ENCODE measurements around the gene BTBD19.
"Not testable (repeated sequence)": the region's sequence is repeated elsewhere in the genome, so short reads cannot be mapped to it uniquely, and the experiment has no call there.

The BTBD19 gene

GRCh38 chr1:44822131-44822701 lies 13.9 kb downstream of the BTBD19 start:
- ATAC-seq (ENCODE audit: low read depth), result no peak
- no peaks in the 10 kb centered on the region for H3K36me3 ChIP-seq (ENCODE audit: low read depth)
- no peak for DNase-seq (ENCODE audit: low spot score)

GRCh38 chr1:44822981-44823451 lies 14.7 kb downstream of the BTBD19 start:
- no peaks in the 10 kb centered on the region for H3K4me1 ChIP-seq (ENCODE audit: insufficient read depth, poor library complexity, severe bottlenecking)
- H3K27ac ChIP-seq (ENCODE audit: poor library complexity, severe bottlenecking), result no peak overlapping the region
- H3K27me3 ChIP-seq (ENCODE audit: insufficient read depth, poor library complexity, severe bottlenecking), result no peaks in the 10 kb centered on the region
- ATAC-seq (ENCODE audit: low read depth) (no peak), DNase-seq (ENCODE audit: low spot score) (no peak)
- no peaks in the 10 kb centered on the region for H3K9me3 ChIP-seq (ENCODE audit: severe bottlenecking)
- H3K36me3 ChIP-seq (ENCODE audit: low read depth), result no peaks in the 10 kb centered on the region
- TF ChIP-seq CTCF (IDR thresholded peaks at IDR 0.05; ENCODE audit: poor library complexity, severe bottlenecking), result no peak
- no peak overlapping the region for H3K4me3 ChIP-seq (ENCODE audit: severe bottlenecking)

More at GRCh38 chr1:44822131-44822701, 13.9 kb downstream of the BTBD19 start:
- no peak overlapping the region for H3K4me3 ChIP-seq (ENCODE audit: severe bottlenecking)
- TF ChIP-seq CTCF (IDR thresholded peaks at IDR 0.05; ENCODE audit: poor library complexity, severe bottlenecking), result no peak
- H3K9me3 ChIP-seq (ENCODE audit: severe bottlenecking), result no peaks in the 10 kb centered on the region
- no peak overlapping the region for H3K27ac ChIP-seq (ENCODE audit: poor library complexity, severe bottlenecking)
- no peaks in the 10 kb centered on the region for H3K27me3 ChIP-seq (ENCODE audit: insufficient read depth, poor library complexity, severe bottlenecking)
- H3K4me1 ChIP-seq (ENCODE audit: insufficient read depth, poor library complexity, severe bottlenecking), result no peaks in the 10 kb centered on the region

GRCh38 chr1:44824392-44824791 lies 16.1 kb downstream of the BTBD19 start:
- H3K9me3 ChIP-seq (ENCODE audit: severe bottlenecking); H3K4me3 ChIP-seq (ENCODE audit: severe bottlenecking); H3K36me3 ChIP-seq (ENCODE audit: low read depth); H3K27me3 ChIP-seq (ENCODE audit: insufficient read depth, poor library complexity, severe bottlenecking); DNase-seq (ENCODE audit: low spot score); ATAC-seq (ENCODE audit: low read depth); H3K4me1 ChIP-seq (ENCODE audit: insufficient read depth, poor library complexity, severe bottlenecking); H3K27ac ChIP-seq (ENCODE audit: poor library complexity, severe bottlenecking): not testable (repeated sequence)

- Histone ChIP-seq H3K27ac (ENCODE audit: poor library complexity, severe bottlenecking) (no peak overlapping the region), H3K36me3 (ENCODE audit: low read depth) (no peaks in the 10 kb centered on the region), H3K9me3 (ENCODE audit: severe bottlenecking) (no peaks in the 10 kb centered on the region), H3K27me3 (ENCODE audit: insufficient read depth, poor library complexity, severe bottlenecking) (no peaks in the 10 kb centered on the region), H3K4me3 (ENCODE audit: severe bottlenecking) (no peak overlapping the region), H3K4me1 (ENCODE audit: insufficient read depth, poor library complexity, severe bottlenecking) (no peaks in the 10 kb centered on the region)
- ATAC-seq (ENCODE audit: low read depth) (no peak), DNase-seq (ENCODE audit: low spot score) (no peak)
- no peak for TF ChIP-seq CTCF (IDR thresholded peaks at IDR 0.05; ENCODE audit: poor library complexity, severe bottlenecking)
Measured at GRCh38 chr1:44826375-44827196, 18.3 kb downstream of the BTBD19 start.

- TF ChIP-seq CTCF (IDR thresholded peaks at IDR 0.05; ENCODE audit: poor library complexity, severe bottlenecking), result no peak
- ATAC-seq (ENCODE audit: low read depth), result no peak
- H3K4me1 ChIP-seq (ENCODE audit: insufficient read depth, poor library complexity, severe bottlenecking), result no peaks in the 10 kb centered on the region
- DNase-seq (ENCODE audit: low spot score), result no peak
- no peaks in the 10 kb centered on the region for H3K27me3 ChIP-seq (ENCODE audit: insufficient read depth, poor library complexity, severe bottlenecking)
- no peak overlapping the region for H3K27ac ChIP-seq (ENCODE audit: poor library complexity, severe bottlenecking)
- no peak overlapping the region for H3K4me3 ChIP-seq (ENCODE audit: severe bottlenecking)
- H3K36me3 ChIP-seq (ENCODE audit: low read depth), result no peaks in the 10 kb centered on the region
- H3K9me3 ChIP-seq (ENCODE audit: severe bottlenecking), result no peaks in the 10 kb centered on the region
Measured at GRCh38 chr1:44827197-44828002, 19.1 kb downstream of the BTBD19 start.

Data from RWPE2 (cell line).